Left ventricle myocardium inferior (tissue), 1 donor: Measurements from ENCODE around the gene ZBTB32. TPM values are rescaled to one million over a fixed set of nuclear protein-coding genes. Genes with fewer than 3 reads are reported as not detected.

ENCODE experiments used
- DNase-seq: peaks from one replicate; pipeline ENCODE4 v3.0.0-alpha.2; 2020
- H3K27ac ChIP-seq: fragments of 200-600 bp; replicated peaks from 2 replicates; pipeline ENCODE4 v1.8.0; 2021
- H3K27me3 ChIP-seq: fragments of 200-600 bp; 2 replicates; pipeline ENCODE4 v1.8.0; 2021; ENCODE audit warnings: low read depth
- H3K36me3 ChIP-seq: fragments of 200-600 bp; 2 replicates; pipeline ENCODE4 v1.8.0; 2021
- H3K4me1 ChIP-seq: fragments of 200-600 bp; 2 replicates; pipeline ENCODE4 v1.8.0; 2021
- H3K4me3 ChIP-seq: fragments of 200-600 bp; 2 replicates; pipeline ENCODE4 v1.8.0; 2021; ENCODE audit warnings: mild to moderate bottlenecking, moderate library complexity
- H3K9me3 ChIP-seq: fragments of 200-600 bp; replicated peaks from 2 replicates; pipeline ENCODE4 v1.8.0; 2021
- intact Hi-C: fragments of 100-400 bp; cut with micrococcal nuclease; formaldehyde crosslinking; loops from one replicate; pipeline ENCODE4 v1.11.0; 2022
- total RNA-seq: library from RNA; stranded (reverse); fragmentation: NEBNext Ultra II Directional; extraction: Animal tissue kit (Norgen Biotek cat#: 25700); gene quantifications from one replicate; pipeline ENCODE4 v1.2.1, GENCODE V29; 2021
- TF ChIP-seq, protein P1 (sequence below): fragments of 200-600 bp; IDR thresholded peaks from 2 replicates; pipeline ENCODE4 v1.8.0; 2021; ENCODE audit warnings: antibody characterized with exemption, mild to moderate bottlenecking, borderline replicate concordance
- donor health status: DM: no; HTN: yes; CAD: no; lungs with severe emphysema.

The ZBTB32 gene
- total RNA-seq, 1 donor from 2014 or later = not detected

DNA sequence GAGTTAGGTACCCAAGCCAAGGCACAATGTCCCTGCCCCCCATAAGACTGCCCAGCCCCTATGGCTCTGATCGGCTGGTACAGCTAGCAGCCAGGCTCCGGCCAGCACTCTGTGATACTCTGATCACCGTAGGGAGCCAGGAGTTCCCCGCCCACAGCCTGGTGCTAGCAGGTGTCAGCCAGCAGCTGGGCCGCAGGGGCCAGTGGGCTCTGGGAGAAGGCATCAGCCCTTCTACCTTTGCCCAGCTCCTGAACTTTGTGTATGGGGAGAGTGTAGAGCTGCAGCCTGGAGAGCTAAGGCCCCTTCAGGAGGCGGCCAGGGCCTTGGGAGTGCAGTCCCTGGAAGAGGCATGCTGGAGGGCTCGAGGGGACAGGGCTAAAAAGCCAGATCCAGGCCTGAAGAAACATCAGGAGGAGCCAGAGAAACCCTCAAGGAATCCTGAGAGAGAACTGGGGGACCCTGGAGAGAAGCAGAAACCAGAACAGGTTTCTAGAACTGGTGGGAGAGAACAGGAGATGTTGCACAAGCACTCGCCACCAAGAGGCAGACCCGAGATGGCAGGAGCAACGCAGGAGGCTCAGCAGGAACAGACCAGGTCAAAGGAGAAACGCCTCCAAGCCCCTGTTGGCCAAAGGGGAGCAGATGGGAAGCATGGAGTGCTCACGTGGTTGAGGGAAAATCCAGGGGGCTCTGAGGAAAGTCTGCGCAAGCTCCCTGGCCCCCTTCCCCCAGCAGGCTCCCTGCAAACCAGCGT is 10.4 kb downstream of the ZBTB32 start:
- TF ChIP-seq, protein P1, sequence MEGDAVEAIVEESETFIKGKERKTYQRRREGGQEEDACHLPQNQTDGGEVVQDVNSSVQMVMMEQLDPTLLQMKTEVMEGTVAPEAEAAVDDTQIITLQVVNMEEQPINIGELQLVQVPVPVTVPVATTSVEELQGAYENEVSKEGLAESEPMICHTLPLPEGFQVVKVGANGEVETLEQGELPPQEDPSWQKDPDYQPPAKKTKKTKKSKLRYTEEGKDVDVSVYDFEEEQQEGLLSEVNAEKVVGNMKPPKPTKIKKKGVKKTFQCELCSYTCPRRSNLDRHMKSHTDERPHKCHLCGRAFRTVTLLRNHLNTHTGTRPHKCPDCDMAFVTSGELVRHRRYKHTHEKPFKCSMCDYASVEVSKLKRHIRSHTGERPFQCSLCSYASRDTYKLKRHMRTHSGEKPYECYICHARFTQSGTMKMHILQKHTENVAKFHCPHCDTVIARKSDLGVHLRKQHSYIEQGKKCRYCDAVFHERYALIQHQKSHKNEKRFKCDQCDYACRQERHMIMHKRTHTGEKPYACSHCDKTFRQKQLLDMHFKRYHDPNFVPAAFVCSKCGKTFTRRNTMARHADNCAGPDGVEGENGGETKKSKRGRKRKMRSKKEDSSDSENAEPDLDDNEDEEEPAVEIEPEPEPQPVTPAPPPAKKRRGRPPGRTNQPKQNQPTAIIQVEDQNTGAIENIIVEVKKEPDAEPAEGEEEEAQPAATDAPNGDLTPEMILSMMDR = no peak
- Histone ChIP-seq H3K27ac (no peak overlapping the region), H3K4me3 (no peak overlapping the region), H3K9me3 (no peaks in the 10 kb centered on the region), H3K36me3 (peaks cover 1% of the 10 kb centered on the region), H3K27me3 (no peaks in the 10 kb centered on the region), H3K4me1 (peaks cover 38% of the 10 kb centered on the region)
- intact Hi-C loops = no loop called here
- no peak for DNase-seq

- Histone ChIP-seq H3K4me3 (peak overlapping the region; percentile 96), H3K27ac (peak overlapping the region; percentile 95), H3K36me3 (peaks cover 7% of the 10 kb centered on the region), H3K27me3 (no peaks in the 10 kb centered on the region), H3K9me3 (no peaks in the 10 kb centered on the region), H3K4me1 (peaks cover 43% of the 10 kb centered on the region)
- intact Hi-C loops = no loop called here
- DNase-seq = no peak
- TF ChIP-seq, protein P1 = no peak
Measured at GRCh38 chr19:35715355-35715809, 11.0 kb downstream of the ZBTB32 start.

DNA sequence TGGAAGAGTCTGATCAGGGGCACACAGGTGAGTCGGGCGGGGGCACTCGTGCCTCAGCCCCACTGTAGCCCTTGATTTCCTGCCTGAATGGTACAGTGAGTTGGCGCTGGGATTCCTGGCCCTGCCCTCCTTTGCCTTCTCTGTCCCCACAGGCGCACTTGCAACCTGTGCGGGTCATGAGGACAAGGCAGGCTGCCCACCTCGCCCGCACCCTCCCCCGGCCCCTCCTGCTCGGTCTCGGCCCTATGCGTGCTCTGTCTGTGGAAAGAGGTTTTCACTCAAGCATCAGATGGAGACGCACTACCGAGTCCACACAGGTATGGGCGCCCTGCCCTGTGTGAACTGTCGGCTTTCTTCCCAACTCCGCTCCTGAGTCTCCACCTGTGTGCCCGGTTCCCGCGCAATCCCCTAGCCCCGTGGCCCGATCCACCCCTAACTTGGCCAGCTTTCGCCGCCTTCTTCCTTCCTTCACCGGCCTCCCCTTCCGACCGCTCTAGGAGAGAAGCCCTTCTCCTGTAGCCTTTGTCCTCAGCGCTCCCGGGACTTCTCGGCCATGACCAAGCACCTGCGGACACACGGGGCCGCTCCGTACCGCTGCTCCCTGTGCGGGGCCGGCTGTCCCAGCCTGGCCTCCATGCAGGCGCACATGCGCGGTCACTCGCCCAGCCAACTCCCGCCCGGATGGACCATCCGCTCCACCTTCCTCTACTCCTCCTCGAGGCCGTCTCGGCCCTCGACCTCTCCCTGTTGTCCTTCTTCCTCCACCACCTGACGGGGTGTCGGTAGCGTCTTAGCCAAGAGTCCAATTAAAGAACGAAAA is 11.8 kb downstream of the ZBTB32 start:
- H3K9me3 ChIP-seq = no peaks in the 10 kb centered on the region
- H3K27me3 ChIP-seq = no peaks in the 10 kb centered on the region
- peak overlapping the region; percentile 95 for H3K27ac ChIP-seq
- intact Hi-C loops = loop anchor here (2.0 kb wide), 1 partner anchor 19 kb away; no protein-coding TSS in a partner anchor
- peaks cover 43% of the 10 kb centered on the region for H3K4me1 ChIP-seq
- TF ChIP-seq, protein P1 = no peak
- peaks cover 14% of the 10 kb centered on the region for H3K36me3 ChIP-seq
- DNase-seq = peak; percentile 70
- H3K4me3 ChIP-seq = peak overlapping the region; percentile 96

- TF ChIP-seq, protein P1 = peak; percentile 91
- intact Hi-C loops = loop anchor here (2.0 kb wide), 1 partner anchor 20 kb away; no protein-coding TSS in a partner anchor
- peaks cover 44% of the 10 kb centered on the region for H3K4me1 ChIP-seq
Measured at GRCh38 chr19:35716801-35717664, 12.7 kb downstream of the ZBTB32 start.

More at GRCh38 chr19:35716801-35717664, 12.7 kb downstream of the ZBTB32 start:
- Histone ChIP-seq H3K4me3 (peak overlapping the region; percentile 96), H3K9me3 (no peaks in the 10 kb centered on the region), H3K27ac (peak overlapping the region; percentile 95), H3K36me3 (peaks cover 22% of the 10 kb centered on the region), H3K27me3 (no peaks in the 10 kb centered on the region)
- DNase-seq = peak; percentile 96
